SKM-1 (cell line): ENCODE results near the gene KRT9.
"Not testable (repeated sequence)": the region's sequence is repeated elsewhere in the genome, so short reads cannot be mapped to it uniquely, and the experiment has no call there.

Source experiments
- DNase-seq: peaks from one replicate; lab custom pipeline; 2025; ENCODE audit not compliant: unreplicated experiment; lab: John Stamatoyannopoulos, UW

Gene KRT9

GRCh38 chr17:41571561-41572434 is at the start of gene KRT9:
Gene KRT9 (minus strand): TSS chr17:41572059. CDS start chr17:41571992, 67 bp downstream.
- no peak for DNase-seq

- DNase-seq, result not testable (repeated sequence)
These were observed 49.6 kb upstream of the KRT9 start for GRCh38 chr17:41621435-41621817.

GRCh38 chr17:41620583-41621434 is 49.0 kb upstream of the KRT9 start:
- DNase-seq, result no peak

- not testable (repeated sequence) for DNase-seq
These were observed 48.2 kb upstream of the KRT9 start for GRCh38 chr17:41619927-41620582.

- no peak for DNase-seq
These were observed 47.4 kb upstream of the KRT9 start for GRCh38 chr17:41619036-41619926.

GRCh38 chr17:41618341-41619035 is 46.6 kb upstream of the KRT9 start:
- DNase-seq, result no peak

- no peak for DNase-seq
These were observed 45.8 kb upstream of the KRT9 start for GRCh38 chr17:41617698-41618097.

GRCh38 chr17:41617136-41617535 is 45.3 kb upstream of the KRT9 start:
- DNase-seq, result no peak

- DNase-seq, result not testable (repeated sequence)
These were observed 44.6 kb upstream of the KRT9 start for GRCh38 chr17:41616486-41616885.

- no peak for DNase-seq
These were observed 43.6 kb upstream of the KRT9 start for GRCh38 chr17:41615454-41615853.

GRCh38 chr17:41614767-41615166 is 42.9 kb upstream of the KRT9 start:
- DNase-seq, result not testable (repeated sequence)

- DNase-seq, result no peak
These were observed 42.2 kb upstream of the KRT9 start for GRCh38 chr17:41614098-41614497.

- no peak for DNase-seq
These were observed 41.6 kb upstream of the KRT9 start for GRCh38 chr17:41613277-41614082.

- DNase-seq, result not testable (repeated sequence)
These were observed 40.7 kb upstream of the KRT9 start, which contains the start of gene KRT16 for GRCh38 chr17:41612376-41613160. Gene KRT16 (minus strand): TSS chr17:41612767. CDS start chr17:41612688, 79 bp downstream.

GRCh38 chr17:41610965-41611640 is 39.2 kb upstream of the KRT9 start:
- DNase-seq, result no peak

GRCh38 chr17:41610061-41610517 is 38.2 kb upstream of the KRT9 start:
- DNase-seq, result not testable (repeated sequence)

- DNase-seq, result not testable (repeated sequence)
These were observed 35.1 kb upstream of the KRT9 start for GRCh38 chr17:41606930-41607329.
